ENCODE results near the gene GNAQ. TPM values are rescaled to one million over a fixed set of nuclear protein-coding genes. Genes with fewer than 3 reads are reported as not detected.
A peak's percentile ranks its signal among the peaks of the same experiment; 100 is the strongest.

Gene GNAQ
- total and polyA plus RNA-seq, 2 donors (not counting 1 experiment from before 2014, with no cell fraction given), result 30.4 to 74.3 TPM

- H3K4me2 ChIP-seq (ENCODE audit: extremely low read depth, insufficient read depth, low read length), result peak overlapping the region; percentile 1
- H3K27ac ChIP-seq (ENCODE audit: insufficient read depth, low read length), result no peak overlapping the region
- DNase-seq (ENCODE audit: low read depth in 2 of 2), result peak in 1 of 2 donors; percentile 63
- H4K20me1 ChIP-seq (ENCODE audit: control insufficient read depth, extremely low read depth, insufficient read depth, low read length), result no peaks in the 10 kb centered on the region
- H3K9me3 ChIP-seq (ENCODE audit: control insufficient read depth, insufficient read depth, low read depth, low read length), result no peaks in the 10 kb centered on the region
- H3K9ac ChIP-seq (ENCODE audit: insufficient read depth, low read length), result no peak overlapping the region
- no peak for TF ChIP-seq EZH2 (IDR thresholded peaks at IDR 0.05; ENCODE audit: low read length, missing control alignments)
- TF ChIP-seq CTCF (conservative IDR thresholded peaks at IDR 0.05 in 1 of 2, IDR thresholded peaks at IDR 0.05 in 1 of 2; ENCODE audit: low read depth in 1 of 2, low read length in 2 of 2), result no peak
- no peaks in the 10 kb centered on the region for H3K36me3 ChIP-seq (ENCODE audit: control insufficient read depth, insufficient read depth, low read length)
- H3K4me3 ChIP-seq (replicated peaks in 1 of 4; ENCODE audit: control extremely low read depth in 1 of 4, insufficient read depth in 1 of 4, low read depth in 3 of 4, low read length in 4 of 4), result no peak overlapping the region
- H3K4me1 ChIP-seq (ENCODE audit: control insufficient read depth, extremely low read depth, insufficient read depth, low read length), result peaks cover 19% of the 10 kb centered on the region
- no peaks in the 10 kb centered on the region for H3K27me3 ChIP-seq (ENCODE audit: control insufficient read depth, insufficient read depth, low read length)
- H3K79me2 ChIP-seq (ENCODE audit: control insufficient read depth, insufficient read depth, low read length), result no peaks in the 10 kb centered on the region
- H2AFZ ChIP-seq (ENCODE audit: low read length), result no peak overlapping the region
These were observed 317.5 kb downstream of the GNAQ start for GRCh38 chr9:77714077-77714549.

- H3K27ac ChIP-seq (ENCODE audit: insufficient read depth, low read length), result no peak overlapping the region
- H3K9ac ChIP-seq (ENCODE audit: insufficient read depth, low read length), result no peak overlapping the region
- H4K20me1 ChIP-seq (ENCODE audit: control insufficient read depth, extremely low read depth, insufficient read depth, low read length), result no peaks in the 10 kb centered on the region
- H3K4me3 ChIP-seq (replicated peaks in 1 of 4; ENCODE audit: control extremely low read depth in 1 of 4, insufficient read depth in 1 of 4, low read depth in 3 of 4, low read length in 4 of 4), result no peak overlapping the region
- H3K9me3 ChIP-seq (ENCODE audit: control insufficient read depth, insufficient read depth, low read depth, low read length), result no peaks in the 10 kb centered on the region
- no peaks in the 10 kb centered on the region for H3K27me3 ChIP-seq (ENCODE audit: control insufficient read depth, insufficient read depth, low read length)
- peak overlapping the region; percentile 15 for H3K4me2 ChIP-seq (ENCODE audit: extremely low read depth, insufficient read depth, low read length)
- peaks cover 19% of the 10 kb centered on the region for H3K4me1 ChIP-seq (ENCODE audit: control insufficient read depth, extremely low read depth, insufficient read depth, low read length)
- no peak overlapping the region for H2AFZ ChIP-seq (ENCODE audit: low read length)
- no peaks in the 10 kb centered on the region for H3K79me2 ChIP-seq (ENCODE audit: control insufficient read depth, insufficient read depth, low read length)
- H3K36me3 ChIP-seq (ENCODE audit: control insufficient read depth, insufficient read depth, low read length), result no peaks in the 10 kb centered on the region
- DNase-seq (ENCODE audit: low read depth in 2 of 2), result peak; percentile 63 to 98
- TF ChIP-seq EZH2 (IDR thresholded peaks at IDR 0.05; ENCODE audit: low read length, missing control alignments), result no peak
- no peak for TF ChIP-seq CTCF (conservative IDR thresholded peaks at IDR 0.05 in 1 of 2, IDR thresholded peaks at IDR 0.05 in 1 of 2; ENCODE audit: low read depth in 1 of 2, low read length in 2 of 2)
These were observed 319.0 kb downstream of the GNAQ start for GRCh38 chr9:77712533-77713130.

GRCh38 chr9:77710965-77711648, 320.5 kb downstream of the GNAQ start:
- DNase-seq (ENCODE audit: low read depth in 2 of 2), result no peak
- no peaks in the 10 kb centered on the region for H3K27me3 ChIP-seq (ENCODE audit: control insufficient read depth, insufficient read depth, low read length)
- H2AFZ ChIP-seq (ENCODE audit: low read length), result no peak overlapping the region
- no peak overlapping the region for H3K4me2 ChIP-seq (ENCODE audit: extremely low read depth, insufficient read depth, low read length)
- H3K9ac ChIP-seq (ENCODE audit: insufficient read depth, low read length), result no peak overlapping the region
- H4K20me1 ChIP-seq (ENCODE audit: control insufficient read depth, extremely low read depth, insufficient read depth, low read length), result no peaks in the 10 kb centered on the region
- no peak overlapping the region for H3K27ac ChIP-seq (ENCODE audit: insufficient read depth, low read length)
- H3K36me3 ChIP-seq (ENCODE audit: control insufficient read depth, insufficient read depth, low read length), result no peaks in the 10 kb centered on the region
- no peak for TF ChIP-seq EZH2 (IDR thresholded peaks at IDR 0.05; ENCODE audit: low read length, missing control alignments)
- no peak for TF ChIP-seq CTCF (conservative IDR thresholded peaks at IDR 0.05 in 1 of 2, IDR thresholded peaks at IDR 0.05 in 1 of 2; ENCODE audit: low read depth in 1 of 2, low read length in 2 of 2)
- H3K9me3 ChIP-seq (ENCODE audit: control insufficient read depth, insufficient read depth, low read depth, low read length), result no peaks in the 10 kb centered on the region
- no peak overlapping the region for H3K4me3 ChIP-seq (replicated peaks in 1 of 4; ENCODE audit: control extremely low read depth in 1 of 4, insufficient read depth in 1 of 4, low read depth in 3 of 4, low read length in 4 of 4)
- peaks cover 26% of the 10 kb centered on the region for H3K4me1 ChIP-seq (ENCODE audit: control insufficient read depth, extremely low read depth, insufficient read depth, low read length)
- no peaks in the 10 kb centered on the region for H3K79me2 ChIP-seq (ENCODE audit: control insufficient read depth, insufficient read depth, low read length)

All from fibroblast of lung (primary cell).